ENCODE measurements around the gene DIRAS1.

- TF ChIP-seq JUN (CRISPR knock-in tag; IDR thresholded peaks at IDR 0.05) (no peak), ARID4B (CRISPR knock-in tag; IDR thresholded peaks at IDR 0.05; ENCODE audit: borderline replicate concordance) (no peak), E2F4 (CRISPR knock-in tag; IDR thresholded peaks at IDR 0.05; ENCODE audit: borderline replicate concordance, low read depth) (no peak), CBFB (CRISPR knock-in tag; IDR thresholded peaks at IDR 0.05; ENCODE audit: low read depth) (no peak), FOXP1 (CRISPR knock-in tag; IDR thresholded peaks at IDR 0.05; ENCODE audit: borderline replicate concordance) (no peak), SP1 (CRISPR knock-in tag; conservative IDR thresholded peaks at IDR 0.05) (no peak), CTCF (IDR thresholded peaks at IDR 0.05) (no peak), RELA (CRISPR knock-in tag; IDR thresholded peaks at IDR 0.05; ENCODE audit: borderline replicate concordance) (no peak), EMX1 (CRISPR knock-in tag; IDR thresholded peaks at IDR 0.05) (no peak), MYBL2 (CRISPR knock-in tag; IDR thresholded peaks at IDR 0.05) (no peak), ZBTB21 (CRISPR knock-in tag; IDR thresholded peaks at IDR 0.05; ENCODE audit: borderline replicate concordance) (no peak)
These were observed 44.2 kb upstream of the DIRAS1 start for GRCh38 chr19:2765376-2765775.

Measured in WTC11 (cell line).